Measurements from ENCODE around the gene CCT5. TPM values are rescaled to one million over a fixed set of nuclear protein-coding genes. Genes with fewer than 3 reads are reported as not detected.

Gene CCT5
- total RNA-seq, 1 donor from 2014 or later: 270 TPM

- intact Hi-C loops (cut with micrococcal nuclease): no loop called here
Observed at GRCh38 chr5:10276691-10277090, 26.6 kb downstream of the CCT5 start.

- intact Hi-C loops (cut with micrococcal nuclease): no loop called here
Observed at GRCh38 chr5:10277773-10278630, 27.9 kb downstream of the CCT5 start.

GRCh38 chr5:10278658-10279279 lies 28.7 kb downstream of the CCT5 start:
- intact Hi-C loops (cut with micrococcal nuclease): no loop called here

GRCh38 chr5:10279328-10279727 lies 29.2 kb downstream of the CCT5 start:
- intact Hi-C loops (cut with micrococcal nuclease): no loop called here

- intact Hi-C loops (cut with micrococcal nuclease): loop anchor here (5.0 to 10.0 kb wide), 2 partner anchors 297 to 485 kb away; partner anchors contain the start of gene DAP
Observed at GRCh38 chr5:10279925-10280720, 30.0 kb downstream of the CCT5 start.

GRCh38 chr5:10283927-10284635 lies 34.0 kb downstream of the CCT5 start:
- intact Hi-C loops (cut with micrococcal nuclease): loop anchor here (1.0 to 10.0 kb wide), 9 partner anchors 33 to 481 kb away; partner anchors contain the start of genes ANKRD33B, CCT5, DAP and MARCHF6

GRCh38 chr5:10285362-10285761 lies 35.3 kb downstream of the CCT5 start:
- intact Hi-C loops (cut with micrococcal nuclease): loop anchor here (2.0 to 10.0 kb wide), 2 partner anchors 35 to 479 kb away; partner anchors contain the start of genes CCT5 and DAP

GRCh38 chr5:10286162-10286861 lies 36.2 kb downstream of the CCT5 start:
- intact Hi-C loops (cut with micrococcal nuclease): loop anchor here (10.0 kb wide), 1 partner anchor 478 kb away; the partner anchor contains the start of gene DAP

- intact Hi-C loops (cut with micrococcal nuclease): loop anchor here (10.0 kb wide), 1 partner anchor 478 kb away; the partner anchor contains the start of gene DAP
Observed at GRCh38 chr5:10286862-10287227, 36.8 kb downstream of the CCT5 start.

GRCh38 chr5:10288592-10289219 lies 38.6 kb downstream of the CCT5 start:
- intact Hi-C loops (cut with micrococcal nuclease): loop anchor here (10.0 kb wide), 1 partner anchor 476 kb away; the partner anchor contains the start of gene DAP

GRCh38 chr5:10289353-10289752 lies 39.3 kb downstream of the CCT5 start:
- intact Hi-C loops (cut with micrococcal nuclease): loop anchor here (10.0 kb wide), 1 partner anchor 475 kb away; the partner anchor contains the start of gene DAP

GRCh38 chr5:10289991-10290390 lies 39.9 kb downstream of the CCT5 start:
- intact Hi-C loops (cut with micrococcal nuclease): loop anchor here (10.0 kb wide), 1 partner anchor 475 kb away; the partner anchor contains the start of gene DAP

- intact Hi-C loops (cut with micrococcal nuclease): no loop called here
Observed at GRCh38 chr5:10290438-10290837, 40.4 kb downstream of the CCT5 start.

GRCh38 chr5:10291692-10292339 lies 41.7 kb downstream of the CCT5 start:
- intact Hi-C loops (cut with micrococcal nuclease): no loop called here

GRCh38 chr5:10293907-10294662 lies 44.0 kb downstream of the CCT5 start:
- intact Hi-C loops (cut with micrococcal nuclease): no loop called here

GRCh38 chr5:10295619-10296326 lies 45.7 kb downstream of the CCT5 start:
- intact Hi-C loops (cut with micrococcal nuclease): no loop called here

- intact Hi-C loops (cut with micrococcal nuclease): no loop called here
Observed at GRCh38 chr5:10297646-10298204, 47.6 kb downstream of the CCT5 start.

All from T-helper 1 cell treated with Interleukin-12 subunit alpha and Interleukin-12 subunit beta and Interleukin-4 antibody, amounts not matched to agents 30 ng/mL and 1 ng/mL, for 36 hours (primary cell).